A549 (cell line): Measurements from ENCODE around the gene HEXIM1. TPM values are rescaled to one million over a fixed set of nuclear protein-coding genes. Genes with fewer than 3 reads are reported as not detected.
A peak's percentile ranks its signal among the peaks of the same experiment; 100 is the strongest.

Source experiments
- ATAC-seq, 2 experiments: fragments of 200-7000 bp in 1 of 2; fragments of >200 bp in 1 of 2; cut with Nextera tagmentation in 1 of 2; cut with Tn5 transposase in 1 of 2; 3 replicates each; pipeline versions ENCODE4 v1.8.0 to v1.9.1; 2018 to 2020; ENCODE audit warnings: mild to moderate bottlenecking in 1 of 2, moderate library complexity in 1 of 2
- CTCF ChIA-PET: fragments of 300-600 bp; sonication (Branson Sonifier 250); formaldehyde crosslinking; extraction: SDS; loops from one replicate; lab custom pipeline; 2021; ENCODE audit warnings: antibody characterized with exemption, inconsistent platforms; lab: Yijun Ruan, JAX
- POLR2A ChIA-PET: fragments of 350-600 bp; formaldehyde crosslinking; extraction: SDS; loops from one replicate; lab custom pipeline; 2021; ENCODE audit warnings: antibody characterized with exemption, inconsistent platforms; lab: Yijun Ruan, JAX
- DNase-seq, 2 experiments: peaks; one replicate each; pipeline versions ENCODE4 v3.0.0 to v3.0.0-alpha.2; 2011 to 2016; ENCODE audit warnings: low read depth in 1 of 2, low spot score in 1 of 2
- FAIRE-seq: peaks from 2 replicates; lab custom pipeline; 2011; peaks lifted over from hg19 to GRCh38; lab: Jason Lieb, UNC
- H3K27ac ChIP-seq, 2 experiments: fragments of >200 bp; sonication (Bioruptor Twin); formaldehyde crosslinking; 3 replicates each; pipeline ENCODE4 v1.5.1; 2016 to 2017
- H3K4me1 ChIP-seq: fragments of >200 bp; sonication (Bioruptor Twin); formaldehyde crosslinking; 3 replicates; pipeline ENCODE4 v1.6.1; 2016
- H3K4me2 ChIP-seq: fragments of >200 bp; sonication (Bioruptor Twin); formaldehyde crosslinking; 3 replicates; pipeline ENCODE4 v1.6.1; 2016
- H3K4me3 ChIP-seq: fragments of >200 bp; sonication (Bioruptor Twin); formaldehyde crosslinking; 3 replicates; pipeline ENCODE4 v1.5.1; 2016
- H3K9me3 ChIP-seq: fragments of >200 bp; sonication (Bioruptor Twin); formaldehyde crosslinking; 3 replicates; pipeline ENCODE4 v1.6.1; 2016
- BHLHE40 ChIP-seq: IDR thresholded peaks from 2 replicates; pipeline ENCODE4 v1.6.1; 2012; ENCODE audit warnings: low read depth, low read length, inconsistent platforms
- CBX2 ChIP-seq: fragments of 200-600 bp; sonication (generic); IDR thresholded peaks from 2 replicates; pipeline ENCODE4 v1.6.1; 2016; ENCODE audit warnings: low read depth, mild to moderate bottlenecking, borderline replicate concordance
- CBX8 ChIP-seq: fragments of 200-600 bp; sonication (generic); IDR thresholded peaks from 2 replicates; pipeline ENCODE4 v1.6.1; 2016
- CEBPB ChIP-seq, 2 experiments: fragments of >200 bp in 1 of 2; sonication (Bioruptor Twin) in 1 of 2; formaldehyde crosslinking in 1 of 2; IDR thresholded peaks; 2 replicates each; pipeline ENCODE4 v1.6.1; 2012 to 2016
- CHD2 ChIP-seq: fragments of 150-350 bp; IDR thresholded peaks from 2 replicates; pipeline ENCODE4 v1.6.1; 2014; ENCODE audit warnings: low read length; ENCODE audit not compliant: partially characterized antibody
- CHD4 ChIP-seq: fragments of 200-600 bp; sonication (generic); IDR thresholded peaks from 2 replicates; pipeline ENCODE4 v1.6.1; 2016; ENCODE audit warnings: antibody characterized with exemption, mild to moderate bottlenecking, borderline replicate concordance
- EHF ChIP-seq: fragments of 250-450 bp; sonication (Bioruptor Pico); IDR thresholded peaks from 2 replicates; pipeline ENCODE4 v1.5.0; 2020; ENCODE audit warnings: mild to moderate bottlenecking
- EHMT2 ChIP-seq: fragments of 200-600 bp; sonication (generic); IDR thresholded peaks from 2 replicates; pipeline ENCODE4 v1.6.1; 2016; ENCODE audit warnings: antibody characterized with exemption, low read depth, mild to moderate bottlenecking, moderate library complexity
- ESRRA ChIP-seq: fragments of 150-350 bp; IDR thresholded peaks from 2 replicates; pipeline ENCODE4 v1.6.1; 2014; ENCODE audit warnings: mild to moderate bottlenecking, low read length, borderline replicate concordance
- FOSL2 ChIP-seq, 2 experiments: fragments of 450-650 bp in 1 of 2; fragments of >200 bp in 1 of 2; sonication (Bioruptor Twin) in 1 of 2; formaldehyde crosslinking; IDR thresholded peaks; 2 replicates each; pipeline versions ENCODE4 v1.5.0 to v1.6.1; 2016 to 2020; ENCODE audit warnings: mild to moderate bottlenecking in 1 of 2, moderate library complexity in 1 of 2
- FOXS1 ChIP-seq: fragments of 250-450 bp; sonication (Bioruptor Pico); IDR thresholded peaks from 2 replicates; pipeline ENCODE4 v1.5.0; 2020; ENCODE audit warnings: mild to moderate bottlenecking, moderate library complexity
- GATA3 ChIP-seq: IDR thresholded peaks from 2 replicates; pipeline ENCODE4 v1.6.1; 2012; ENCODE audit warnings: borderline replicate concordance
- HOXB13 ChIP-seq: fragments of 250-450 bp; sonication (Bioruptor Pico); IDR thresholded peaks from 2 replicates; pipeline ENCODE4 v1.5.0; 2020; ENCODE audit warnings: low read depth, mild to moderate bottlenecking, moderate library complexity
- HOXB5 ChIP-seq: fragments of 250-450 bp; sonication (Bioruptor Pico); IDR thresholded peaks from 2 replicates; pipeline ENCODE4 v1.5.0; 2020; ENCODE audit warnings: mild to moderate bottlenecking, moderate library complexity
- JUN ChIP-seq, 2 experiments: fragments of >200 bp; sonication (Bioruptor Twin); formaldehyde crosslinking; IDR thresholded peaks; 2 replicates in 1 of 2; 3 replicates in 1 of 2; pipeline ENCODE4 v1.6.1; 2016 to 2017
- KDM5A ChIP-seq: fragments of 200-600 bp; sonication (generic); IDR thresholded peaks from 2 replicates; pipeline ENCODE4 v1.6.1; 2016; ENCODE audit warnings: antibody characterized with exemption, mild to moderate bottlenecking
- MAFK ChIP-seq: fragments of 450-650 bp; IDR thresholded peaks from 2 replicates; pipeline ENCODE4 v1.6.1; 2014; ENCODE audit not compliant: partially characterized antibody
- NR3C1 ChIP-seq: fragments of >200 bp; sonication (Bioruptor Twin); formaldehyde crosslinking; IDR thresholded peaks from 3 replicates; pipeline ENCODE4 v1.6.1; 2017
- PHF8 ChIP-seq: fragments of 200-600 bp; sonication (generic); IDR thresholded peaks from 2 replicates; pipeline ENCODE4 v1.6.1; 2016; ENCODE audit warnings: low read depth, mild to moderate bottlenecking, antibody characterized with exemption, moderate library complexity, borderline replicate concordance
- POLR2A ChIP-seq: IDR thresholded peaks from 2 replicates; pipeline ENCODE4 v1.6.1; 2012; ENCODE audit warnings: mild to moderate bottlenecking, low read length
- RNF2 ChIP-seq: fragments of 200-600 bp; sonication (generic); IDR thresholded peaks from 2 replicates; pipeline ENCODE4 v1.6.1; 2016; ENCODE audit warnings: low read depth, mild to moderate bottlenecking, antibody characterized with exemption, moderate library complexity, borderline replicate concordance
- SMC3 ChIP-seq: fragments of >200 bp; sonication (Bioruptor Twin); formaldehyde crosslinking; IDR thresholded peaks from 3 replicates; pipeline ENCODE4 v1.6.1; 2018; ENCODE audit warnings: inconsistent platforms
- SREBF2 ChIP-seq: fragments of 450-650 bp; IDR thresholded peaks from 2 replicates; pipeline ENCODE4 v1.6.1; 2014; ENCODE audit warnings: mild to moderate bottlenecking, moderate library complexity
- ZC3H11A ChIP-seq: fragments of 450-650 bp; IDR thresholded peaks from 2 replicates; pipeline ENCODE4 v1.6.1; 2014; ENCODE audit warnings: antibody characterized with exemption, mild to moderate bottlenecking
- ZFP36 ChIP-seq: fragments of 450-650 bp; IDR thresholded peaks from 2 replicates; pipeline ENCODE4 v1.6.1; 2014; ENCODE audit warnings: borderline replicate concordance; ENCODE audit not compliant: partially characterized antibody
- ZNF302 ChIP-seq: fragments of 250-450 bp; sonication (Bioruptor Pico); IDR thresholded peaks from 2 replicates; pipeline ENCODE4 v1.9.0; 2021; ENCODE audit warnings: inconsistent platforms, mild to moderate bottlenecking, moderate library complexity
- WGBS: methylation state at CpG from one replicate; pipeline ENCODE4 v1.1.6; 2017; ENCODE audit errors: missing lambda C conversion rate; 5-methylcytosine and 5-hydroxymethylcytosine counted together
- polyA minus RNA-seq: library from RNA; depleted of rRNA, polyadenylated mRNA; stranded (reverse); fragments of >200 nt; gene quantifications from 2 replicates; pipeline ENCODE4 v1.2.3, GENCODE V29; 2011; rRNA and poly(A)+ RNA removed
- polyA plus RNA-seq, 4 experiments: library from polyadenylated mRNA; depleted of rRNA in 3 of 4; stranded (reverse); fragments of >200 nt; fragmentation: RNase III in 1 of 4; extraction: RNeasy Plus Mini Kit Qiagen cat#74134 plus additional on column Dnase treatment in 1 of 4; gene quantifications; 2 replicates in 3 of 4; 3 replicates in 1 of 4; pipeline ENCODE4 v1.2.3, GENCODE V29; 2011 to 2017
- TF ChIP-seq, protein P1 (sequence below): fragments of 250-450 bp; sonication (Bioruptor Pico); IDR thresholded peaks from 2 replicates; pipeline ENCODE4 v1.5.0; 2021; ENCODE audit warnings: mild to moderate bottlenecking, moderate library complexity, borderline replicate concordance
- TF ChIP-seq, protein P2 (sequence below): fragments of >200 bp; sonication (Bioruptor Twin); formaldehyde crosslinking; IDR thresholded peaks from 2 replicates; pipeline ENCODE4 v1.6.1; 2016
- TF ChIP-seq, protein P3 (sequence below): fragments of 450-650 bp; IDR thresholded peaks from 2 replicates; pipeline ENCODE4 v1.6.1; 2014; ENCODE audit warnings: antibody characterized with exemption
- TF ChIP-seq, protein P4 (sequence below): IDR thresholded peaks from 2 replicates; pipeline ENCODE4 v1.6.1; 2012
- TF ChIP-seq, protein P5 (sequence below): fragments of 200-600 bp; sonication (generic); IDR thresholded peaks from 2 replicates; pipeline ENCODE4 v1.6.1; 2016; ENCODE audit warnings: antibody characterized with exemption, mild to moderate bottlenecking, moderate library complexity

HEXIM1 gene, protein sequence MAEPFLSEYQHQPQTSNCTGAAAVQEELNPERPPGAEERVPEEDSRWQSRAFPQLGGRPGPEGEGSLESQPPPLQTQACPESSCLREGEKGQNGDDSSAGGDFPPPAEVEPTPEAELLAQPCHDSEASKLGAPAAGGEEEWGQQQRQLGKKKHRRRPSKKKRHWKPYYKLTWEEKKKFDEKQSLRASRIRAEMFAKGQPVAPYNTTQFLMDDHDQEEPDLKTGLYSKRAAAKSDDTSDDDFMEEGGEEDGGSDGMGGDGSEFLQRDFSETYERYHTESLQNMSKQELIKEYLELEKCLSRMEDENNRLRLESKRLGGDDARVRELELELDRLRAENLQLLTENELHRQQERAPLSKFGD
- polyA plus RNA-seq (2011; rRNA removed) (39.3 and 54.0 TPM in 2 replicates), polyA plus RNA-seq (2017; fragmentation: RNase III; extraction: RNeasy Plus Mini Kit Qiagen cat#74134 plus additional on column Dnase treatment) (118 to 143 TPM (median 131 TPM) in 3 replicates), polyA minus RNA-seq (17.3 and 25.6 TPM in 2 replicates)
- 64.8 and 66.9 TPM in 2 replicates for polyA plus RNA-seq (2012; cell fraction: cytosol; rRNA removed)
- polyA plus RNA-seq (2012; cell fraction: nucleus; rRNA removed), result 44.8 and 55.9 TPM in 2 replicates

DNA sequence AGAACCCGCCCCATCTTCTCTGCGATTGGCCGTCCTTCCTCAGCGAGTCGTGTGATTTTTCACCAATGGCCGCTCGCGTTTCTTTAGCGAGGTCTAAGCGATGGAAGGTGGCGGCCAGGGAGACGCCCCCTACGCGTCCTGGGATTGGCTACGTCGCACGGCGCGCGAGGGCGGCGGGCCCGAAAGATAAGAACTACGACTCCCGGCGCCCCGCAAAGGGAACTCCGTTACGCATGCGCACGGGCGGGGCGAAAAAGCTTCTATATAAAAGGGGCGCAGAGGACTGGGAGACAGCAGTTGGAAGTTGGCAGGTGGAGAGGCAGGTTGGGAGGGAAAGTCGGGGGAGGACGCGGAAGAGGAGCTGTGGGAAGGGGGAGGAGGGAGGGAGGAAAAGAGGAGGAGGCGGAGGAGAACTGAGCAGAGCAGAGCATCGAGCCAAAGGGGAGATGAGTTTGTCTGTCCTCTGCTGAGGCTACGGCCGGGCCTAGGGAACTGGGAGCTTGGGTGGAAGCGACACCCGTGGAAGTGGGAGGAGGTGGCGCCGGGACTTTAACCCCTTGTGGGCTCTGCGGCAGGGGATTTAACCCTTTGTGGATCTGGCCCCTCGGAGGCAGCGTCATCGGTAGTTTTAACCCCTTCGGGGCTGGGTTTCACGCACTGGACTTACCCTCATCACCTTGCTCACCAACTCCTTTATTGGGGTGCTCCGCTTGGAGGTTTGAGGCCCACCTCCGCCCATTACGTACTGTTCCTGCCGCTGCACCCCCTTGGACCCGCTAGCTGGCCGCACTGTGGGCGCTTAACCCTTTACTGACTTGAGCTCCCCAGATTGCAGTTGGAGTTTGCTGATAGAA, at the start of gene HEXIM1:
Gene HEXIM1, plus strand, starts transcription at position 293 of the 854 bp plus-strand sequence. CDS start 716 bp downstream, outside the sequence.
- CTCF ChIA-PET, result interaction anchor here (0.6 to 43.5 kb wide), 26 partner anchors 15 to 1698 kb away, joined by 3 to 2147 read pairs (median 5); partner anchors contain the start of genes ACBD4, FMNL1, HEXIM2 and PLCD3
- 1% methylated on average over 58 of the region's 58 CpGs for WGBS
- Histone ChIP-seq H3K4me1 (peaks cover 27% of the 10 kb centered on the region), H3K4me2 (peak within 1 kb of the TSS; percentile 93), H3K9me3 (no peaks in the 10 kb centered on the region), H3K4me3 (peak within 1 kb of the TSS; percentile 74), H3K27ac (peak within 1 kb of the TSS; percentile 97 to 98)
- DNase-seq (peak; percentile 99 to 100), ATAC-seq (peak; percentile 74 to 86), FAIRE-seq (peak; percentile 65)
- POLR2A ChIA-PET, result interaction anchor here (0.6 to 7.5 kb wide), 54 partner anchors 9 to 661 kb away, joined by 3 to 404 read pairs (median 7); partner anchors contain the start of genes ACBD4, FMNL1, HEXIM2 and MAP3K14
- TF ChIP-seq CBX8 (no peak), CHD4 (no peak; the same call in 1 of the 2 replicates), ESRRA (peak; percentile 69; the same call in 1 of the 2 replicates), POLR2A (peak; percentile 100), HOXB13 (CRISPR knock-in tag) (no peak), GATA3 (peak; percentile 12), SREBF2 (no peak; the same call in 1 of the 2 replicates), NR3C1 (no peak), SMC3 (0 out of 3 replicates have a peak, but pooled peaks have one; percentile 25), HOXB5 (CRISPR knock-in tag) (peak; percentile 92), FOXS1 (CRISPR knock-in tag) (no peak; the same call in 1 of the 2 replicates), MAFK (no peak), EHF (CRISPR knock-in tag) (peak; percentile 95), CHD2 (no peak), JUN (IDR thresholded peaks at IDR 0.05) (peak; percentile 99 to 100), ZC3H11A (no peak), CEBPB (IDR thresholded peaks at IDR 0.05) (0 out of 4 replicates have a peak, but pooled peaks of 1 of the 2 experiments have one; percentile 35), ZNF302 (CRISPR knock-in tag) (no peak), RNF2 (no peak), PHF8 (peak; percentile 86), EHMT2 (no peak), CBX2 (no peak), ZFP36 (peak; percentile 53), KDM5A (no peak; the same call in 1 of the 2 replicates), BHLHE40 (no peak), FOSL2 (IDR thresholded peaks at IDR 0.05) (no peak), FOSL2 (CRISPR knock-in tag; IDR thresholded peaks at IDR 0.05) (peak; percentile 75)
- TF ChIP-seq, protein P1, sequence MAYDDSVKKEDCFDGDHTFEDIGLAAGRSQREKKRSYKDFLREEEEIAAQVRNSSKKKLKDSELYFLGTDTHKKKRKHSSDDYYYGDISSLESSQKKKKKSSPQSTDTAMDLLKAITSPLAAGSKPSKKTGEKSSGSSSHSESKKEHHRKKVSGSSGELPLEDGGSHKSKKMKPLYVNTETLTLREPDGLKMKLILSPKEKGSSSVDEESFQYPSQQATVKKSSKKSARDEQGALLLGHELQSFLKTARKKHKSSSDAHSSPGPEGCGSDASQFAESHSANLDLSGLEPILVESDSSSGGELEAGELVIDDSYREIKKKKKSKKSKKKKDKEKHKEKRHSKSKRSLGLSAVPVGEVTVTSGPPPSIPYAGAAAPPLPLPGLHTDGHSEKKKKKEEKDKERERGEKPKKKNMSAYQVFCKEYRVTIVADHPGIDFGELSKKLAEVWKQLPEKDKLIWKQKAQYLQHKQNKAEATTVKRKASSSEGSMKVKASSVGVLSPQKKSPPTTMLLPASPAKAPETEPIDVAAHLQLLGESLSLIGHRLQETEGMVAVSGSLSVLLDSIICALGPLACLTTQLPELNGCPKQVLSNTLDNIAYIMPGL (CRISPR knock-in tag), result peak; percentile 98
- TF ChIP-seq, protein P2, sequence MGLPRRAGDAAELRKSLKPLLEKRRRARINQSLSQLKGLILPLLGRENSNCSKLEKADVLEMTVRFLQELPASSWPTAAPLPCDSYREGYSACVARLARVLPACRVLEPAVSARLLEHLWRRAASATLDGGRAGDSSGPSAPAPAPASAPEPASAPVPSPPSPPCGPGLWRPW, result no peak
- TF ChIP-seq, protein P3, sequence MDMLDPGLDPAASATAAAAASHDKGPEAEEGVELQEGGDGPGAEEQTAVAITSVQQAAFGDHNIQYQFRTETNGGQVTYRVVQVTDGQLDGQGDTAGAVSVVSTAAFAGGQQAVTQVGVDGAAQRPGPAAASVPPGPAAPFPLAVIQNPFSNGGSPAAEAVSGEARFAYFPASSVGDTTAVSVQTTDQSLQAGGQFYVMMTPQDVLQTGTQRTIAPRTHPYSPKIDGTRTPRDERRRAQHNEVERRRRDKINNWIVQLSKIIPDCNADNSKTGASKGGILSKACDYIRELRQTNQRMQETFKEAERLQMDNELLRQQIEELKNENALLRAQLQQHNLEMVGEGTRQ, result 0 out of 2 replicates have a peak, but pooled peaks have one; percentile 5
- TF ChIP-seq, protein P4, sequence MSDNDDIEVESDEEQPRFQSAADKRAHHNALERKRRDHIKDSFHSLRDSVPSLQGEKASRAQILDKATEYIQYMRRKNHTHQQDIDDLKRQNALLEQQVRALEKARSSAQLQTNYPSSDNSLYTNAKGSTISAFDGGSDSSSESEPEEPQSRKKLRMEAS, result peak; percentile 42; the same call in 1 of the 2 replicates
- TF ChIP-seq, protein P5, sequence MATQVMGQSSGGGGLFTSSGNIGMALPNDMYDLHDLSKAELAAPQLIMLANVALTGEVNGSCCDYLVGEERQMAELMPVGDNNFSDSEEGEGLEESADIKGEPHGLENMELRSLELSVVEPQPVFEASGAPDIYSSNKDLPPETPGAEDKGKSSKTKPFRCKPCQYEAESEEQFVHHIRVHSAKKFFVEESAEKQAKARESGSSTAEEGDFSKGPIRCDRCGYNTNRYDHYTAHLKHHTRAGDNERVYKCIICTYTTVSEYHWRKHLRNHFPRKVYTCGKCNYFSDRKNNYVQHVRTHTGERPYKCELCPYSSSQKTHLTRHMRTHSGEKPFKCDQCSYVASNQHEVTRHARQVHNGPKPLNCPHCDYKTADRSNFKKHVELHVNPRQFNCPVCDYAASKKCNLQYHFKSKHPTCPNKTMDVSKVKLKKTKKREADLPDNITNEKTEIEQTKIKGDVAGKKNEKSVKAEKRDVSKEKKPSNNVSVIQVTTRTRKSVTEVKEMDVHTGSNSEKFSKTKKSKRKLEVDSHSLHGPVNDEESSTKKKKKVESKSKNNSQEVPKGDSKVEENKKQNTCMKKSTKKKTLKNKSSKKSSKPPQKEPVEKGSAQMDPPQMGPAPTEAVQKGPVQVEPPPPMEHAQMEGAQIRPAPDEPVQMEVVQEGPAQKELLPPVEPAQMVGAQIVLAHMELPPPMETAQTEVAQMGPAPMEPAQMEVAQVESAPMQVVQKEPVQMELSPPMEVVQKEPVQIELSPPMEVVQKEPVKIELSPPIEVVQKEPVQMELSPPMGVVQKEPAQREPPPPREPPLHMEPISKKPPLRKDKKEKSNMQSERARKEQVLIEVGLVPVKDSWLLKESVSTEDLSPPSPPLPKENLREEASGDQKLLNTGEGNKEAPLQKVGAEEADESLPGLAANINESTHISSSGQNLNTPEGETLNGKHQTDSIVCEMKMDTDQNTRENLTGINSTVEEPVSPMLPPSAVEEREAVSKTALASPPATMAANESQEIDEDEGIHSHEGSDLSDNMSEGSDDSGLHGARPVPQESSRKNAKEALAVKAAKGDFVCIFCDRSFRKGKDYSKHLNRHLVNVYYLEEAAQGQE, result peak; percentile 59
